Hematopoietic multipotent progenitor cell treated with erythropoietin and hydrocortisone succinate and interleukin-3 and kit ligand, for 6 days (in vitro differentiated cells): Measurements from ENCODE around the gene PFKFB4.
"Not testable (repeated sequence)": the region's sequence is repeated elsewhere in the genome, so short reads cannot be mapped to it uniquely, and the experiment has no call there.

Experiments
- DNase-seq: peaks from one replicate; pipeline ENCODE4 v3.0.0-alpha.2; 2015

PFKFB4 gene

GRCh38 chr3:48558493-48559134, 2.0 kb upstream of the PFKFB4 start:
- peak; percentile 55 for DNase-seq

DNA sequence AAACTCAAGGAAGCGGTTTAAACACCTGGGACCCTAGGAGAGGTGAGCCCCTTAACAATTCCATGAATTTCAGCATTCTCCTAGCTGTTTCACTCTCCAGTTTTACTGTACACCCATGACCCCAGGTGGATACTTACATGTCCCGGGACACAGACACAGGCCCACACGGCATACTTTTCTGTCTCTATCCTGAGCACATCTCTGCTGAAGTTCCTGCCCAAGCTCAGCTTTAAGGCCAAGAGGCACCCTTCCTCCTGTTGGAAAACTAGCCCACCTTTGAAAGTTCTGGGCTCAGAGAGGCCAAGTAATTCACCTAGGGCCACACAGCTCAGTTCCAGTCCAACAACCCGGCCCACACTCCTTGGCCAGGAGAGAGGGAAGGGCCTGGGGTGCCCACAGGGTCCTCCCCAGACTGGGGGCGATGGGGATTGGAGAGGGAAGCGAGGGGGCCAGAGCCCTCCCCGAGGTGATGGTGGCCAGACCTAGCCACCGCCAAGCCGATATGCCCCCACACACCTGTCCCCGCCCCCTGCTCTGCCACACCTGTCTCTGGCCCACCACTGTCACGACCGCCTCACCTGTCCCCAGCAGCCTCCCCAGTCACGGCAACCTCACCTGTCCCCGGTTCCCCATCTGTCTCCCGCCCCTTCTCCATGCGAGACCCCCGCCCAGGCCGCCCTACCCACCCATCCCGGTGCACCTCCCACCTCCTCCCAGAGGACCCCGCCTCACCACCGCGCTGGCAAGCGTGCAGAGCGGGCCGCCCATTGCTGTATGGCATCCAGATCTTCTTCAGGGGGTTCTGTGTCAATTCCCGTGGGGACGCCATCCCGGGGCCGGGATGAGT, 431 bp downstream of the PFKFB4 start:
- DNase-seq: peak; percentile 27

DNA sequence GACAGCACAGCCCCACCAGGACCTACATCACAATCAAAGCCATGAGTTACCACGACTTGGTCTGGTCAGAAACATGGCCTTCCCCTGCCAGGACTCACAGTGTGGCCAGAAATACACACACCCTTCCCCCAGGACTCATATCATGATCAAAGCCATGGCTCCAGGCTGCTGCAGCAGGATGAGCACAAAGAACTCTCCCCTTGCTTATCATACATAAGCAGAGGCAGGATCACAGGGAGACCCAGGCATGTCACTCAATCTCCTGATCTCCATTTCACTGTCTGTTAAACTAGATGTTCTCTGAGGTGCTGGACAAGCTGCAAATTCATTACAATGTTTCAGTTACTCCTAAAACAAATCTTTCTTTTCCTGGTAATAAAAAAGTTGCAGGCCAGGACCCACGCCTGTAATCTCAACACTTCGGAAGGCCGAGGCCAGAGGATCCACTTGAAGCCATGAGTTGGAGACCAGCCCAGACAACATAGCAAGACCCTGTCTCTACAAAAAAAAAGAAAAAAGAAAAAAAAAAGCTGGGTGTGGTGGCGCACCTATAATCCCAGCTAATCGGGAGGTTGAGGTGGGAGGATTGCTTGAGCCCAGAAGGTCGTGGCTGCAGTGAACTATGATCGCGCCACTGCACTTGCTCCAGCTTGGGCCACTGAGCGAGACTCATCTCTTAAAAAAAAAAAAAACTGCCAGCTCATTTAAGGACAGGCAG, 1.2 kb downstream of the PFKFB4 start:
- peak; percentile 92 for DNase-seq

- DNase-seq: no peak
Measured at GRCh38 chr3:48553886-48554845, 2.4 kb downstream of the PFKFB4 start.

GRCh38 chr3:48553361-48553760, 3.2 kb downstream of the PFKFB4 start:
- DNase-seq: no peak

DNA sequence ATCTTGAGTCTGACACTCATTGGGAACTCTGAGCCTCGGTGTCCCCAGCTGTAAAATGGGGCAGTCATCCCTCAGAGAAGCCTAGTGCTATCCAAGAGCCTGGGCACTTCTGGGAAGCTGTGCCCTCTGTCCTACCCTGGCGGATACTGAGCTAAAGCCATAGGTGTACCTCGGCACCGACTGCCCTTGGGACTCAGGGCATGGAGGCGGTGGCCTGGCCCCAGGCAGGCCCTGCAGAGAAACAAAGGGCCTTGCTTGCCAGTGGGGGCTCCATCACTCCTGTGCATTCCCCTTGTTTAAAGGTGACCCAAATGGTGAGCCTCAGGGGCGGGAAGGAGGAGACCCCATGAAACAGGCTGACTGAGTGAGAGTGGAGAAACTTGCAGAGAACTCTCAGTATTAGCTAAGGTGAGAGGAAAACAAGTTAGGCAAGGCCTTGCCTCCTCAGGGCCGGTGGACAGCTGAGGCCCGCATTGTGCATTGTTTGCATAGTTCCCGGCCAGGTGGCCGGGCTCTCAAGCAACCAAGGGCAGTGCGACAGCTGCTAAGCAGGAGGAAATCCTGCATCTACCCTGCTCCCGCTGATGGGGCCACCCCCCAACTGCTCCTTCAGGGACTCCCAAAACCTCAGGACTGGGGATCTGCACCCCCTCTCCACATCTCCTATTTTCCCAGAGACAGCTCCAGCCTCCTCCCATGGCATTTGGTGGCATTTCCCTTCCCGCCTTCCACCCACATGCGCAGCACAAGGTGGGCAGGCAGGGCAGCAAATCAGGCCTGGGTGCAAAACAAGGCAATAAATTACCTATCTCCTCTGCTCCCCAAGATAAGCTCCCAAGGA, 4.3 kb downstream of the PFKFB4 start:
- DNase-seq: no peak

GRCh38 chr3:48551651-48552050, 5.0 kb downstream of the PFKFB4 start:
- DNase-seq: not testable (repeated sequence)

DNA sequence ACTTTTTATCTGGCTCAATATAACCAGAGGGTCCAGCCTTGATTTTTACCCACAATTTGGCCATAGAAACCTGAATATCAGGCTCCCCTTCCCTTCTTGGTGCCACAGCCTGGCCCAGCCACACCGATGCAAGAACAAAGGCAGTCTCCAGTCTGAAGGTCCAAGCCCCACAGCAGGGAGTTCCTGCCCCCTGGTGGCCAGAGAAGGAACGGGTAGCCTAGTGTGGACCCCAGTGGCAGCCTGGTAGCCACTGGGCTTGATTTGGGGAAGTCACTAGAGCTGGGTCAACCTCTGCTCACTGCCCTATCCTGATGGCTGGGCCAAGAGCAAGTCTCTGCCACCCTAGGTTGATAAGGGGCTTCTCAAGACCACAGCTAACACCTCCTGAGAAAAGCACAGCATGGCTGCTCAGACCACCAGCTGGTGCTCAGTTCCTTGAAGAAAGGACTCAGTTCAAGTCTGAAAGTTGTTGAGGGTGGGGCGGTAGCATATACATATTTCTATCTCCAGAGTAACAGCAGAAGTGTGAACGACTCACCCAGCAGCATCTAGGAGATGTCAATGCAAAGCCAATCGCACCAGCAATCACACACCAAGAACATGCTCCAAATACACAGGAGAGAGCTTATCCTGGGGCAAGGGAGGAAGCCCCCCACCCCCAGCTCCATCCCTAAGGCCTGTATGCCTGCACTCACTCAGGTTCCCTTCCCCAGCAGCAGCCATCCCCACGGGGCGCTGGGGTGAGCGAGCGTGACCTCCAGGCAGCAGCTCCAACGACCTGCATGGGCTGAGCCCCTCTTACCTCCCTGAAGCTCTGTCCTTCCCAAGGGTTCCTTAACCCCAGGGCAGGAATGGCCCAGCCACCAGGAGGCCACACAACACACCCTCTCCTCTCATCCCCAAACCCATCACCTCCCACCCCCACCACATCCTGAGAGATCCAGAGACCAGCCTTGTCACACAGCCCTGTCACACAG, 7.6 kb downstream of the PFKFB4 start:
- peak; percentile 91 for DNase-seq

DNA sequence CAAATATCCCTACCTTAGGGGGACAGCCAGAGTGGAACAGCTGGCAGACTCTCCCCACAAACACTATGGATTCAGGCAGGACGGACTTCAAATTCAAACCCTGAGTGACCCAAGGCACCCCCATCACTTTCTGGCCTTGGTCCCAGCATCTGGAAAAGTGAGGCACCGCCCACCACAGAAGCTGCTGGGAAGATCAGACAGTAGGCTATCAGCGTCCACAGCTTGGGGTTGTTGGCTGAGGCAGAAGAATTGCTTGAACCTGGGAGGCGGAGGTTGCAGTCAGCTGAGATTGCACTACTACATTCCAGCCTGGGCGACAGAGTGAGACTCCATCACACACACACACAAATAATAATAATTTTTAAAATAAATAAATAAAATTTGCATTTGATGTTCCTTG, 8.5 kb downstream of the PFKFB4 start:
- DNase-seq: peak; percentile 71

DNA sequence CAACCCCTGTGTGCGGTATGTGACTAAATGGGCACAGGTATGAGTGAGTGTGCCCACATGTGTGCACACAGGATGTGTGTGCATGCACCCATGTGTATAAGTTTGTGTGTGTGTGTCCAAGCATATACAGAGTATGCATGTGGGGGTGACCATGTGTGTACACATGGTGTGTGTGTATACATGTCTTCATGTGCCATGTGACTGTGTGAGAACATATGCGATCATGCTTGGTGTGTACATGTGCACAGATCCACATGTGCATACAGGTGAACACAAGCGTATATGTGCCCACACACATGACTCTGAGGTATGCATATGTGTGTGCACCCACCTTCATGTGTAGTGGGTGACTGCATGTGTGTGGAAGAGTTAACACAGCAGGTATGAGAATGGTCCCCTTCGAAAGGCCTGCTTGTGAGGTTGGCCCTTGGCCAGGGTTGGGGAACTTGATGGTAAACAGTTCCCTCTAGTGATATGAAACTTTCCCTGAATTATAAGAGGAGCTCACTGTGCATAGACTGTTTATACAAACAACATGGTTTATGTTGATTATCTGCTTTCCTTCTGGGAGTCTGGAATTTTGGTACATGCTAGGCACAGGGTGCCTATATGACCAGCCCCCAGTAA, 10.3 kb downstream of the PFKFB4 start:
- DNase-seq: peak; percentile 45

DNA sequence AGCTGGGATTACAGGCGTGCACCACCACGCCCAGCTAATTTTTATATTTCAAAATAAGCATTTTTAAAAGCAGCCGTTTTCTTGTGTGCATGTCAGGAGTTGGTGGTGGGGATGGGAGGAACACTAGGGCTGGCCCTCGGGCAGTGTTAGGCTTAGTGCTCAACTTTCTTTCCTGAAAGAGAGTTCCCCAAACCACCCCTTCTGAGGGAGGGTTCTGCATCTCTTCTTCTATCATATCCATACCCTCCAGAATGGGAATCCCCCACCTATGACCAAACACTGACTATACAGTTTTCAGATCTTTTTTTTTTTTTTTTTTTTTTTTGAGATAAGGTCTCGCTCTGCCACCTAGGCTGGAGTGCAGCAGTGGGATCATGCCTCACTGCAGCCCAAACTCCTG, 12.5 kb downstream of the PFKFB4 start:
- no peak for DNase-seq

DNA sequence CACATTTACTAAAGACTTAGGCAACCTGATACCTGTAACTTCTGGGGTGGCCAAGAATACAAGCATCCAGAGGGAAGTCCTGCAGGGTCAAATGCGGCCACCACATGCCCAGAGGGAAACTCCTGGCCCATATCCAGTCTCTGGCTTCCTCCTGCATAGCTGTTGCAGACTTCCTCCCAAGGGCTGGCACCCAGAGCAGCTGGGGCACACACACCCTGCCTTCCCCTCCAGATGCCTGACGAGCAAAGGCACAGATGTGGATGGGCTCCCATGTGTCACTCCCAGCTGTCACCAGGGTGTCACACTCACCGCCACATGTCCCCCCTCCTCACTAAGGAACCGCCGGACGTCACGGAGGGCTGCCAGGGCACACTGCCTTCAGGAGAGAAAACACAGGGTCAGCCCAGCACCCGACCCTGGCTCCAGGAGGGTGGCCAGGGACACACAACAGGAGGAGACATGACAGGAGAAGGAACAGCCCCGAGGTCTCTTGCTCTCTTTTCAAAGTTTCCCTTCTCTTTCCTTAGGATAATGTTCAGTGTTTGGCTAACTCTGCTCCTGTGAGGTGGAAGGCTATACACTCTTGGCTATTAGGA, 13.2 kb downstream of the PFKFB4 start:
- DNase-seq: peak; percentile 27

DNA sequence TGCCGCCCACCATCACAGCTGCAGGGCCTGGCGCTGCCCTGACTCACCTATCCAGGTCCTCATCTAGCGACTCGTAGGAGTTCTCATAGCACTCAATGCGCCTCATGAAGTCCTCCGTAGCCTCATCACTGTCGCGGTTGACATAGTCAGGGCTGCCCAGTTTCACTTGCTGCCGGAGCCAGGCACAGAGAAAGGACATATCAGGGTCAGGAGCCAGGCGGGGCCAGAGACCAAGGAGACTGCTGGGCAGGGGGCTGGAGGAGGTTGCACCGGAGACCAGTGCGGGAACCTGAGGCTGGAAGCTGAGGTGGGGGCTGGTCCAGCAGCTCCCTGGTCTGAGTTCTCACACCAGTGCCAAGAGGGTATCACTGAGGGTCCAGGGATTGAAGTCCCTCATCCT, 18.2 kb downstream of the PFKFB4 start:
- DNase-seq: no peak

GRCh38 chr3:48536785-48537184, 19.8 kb downstream of the PFKFB4 start:
- DNase-seq: no peak

DNA sequence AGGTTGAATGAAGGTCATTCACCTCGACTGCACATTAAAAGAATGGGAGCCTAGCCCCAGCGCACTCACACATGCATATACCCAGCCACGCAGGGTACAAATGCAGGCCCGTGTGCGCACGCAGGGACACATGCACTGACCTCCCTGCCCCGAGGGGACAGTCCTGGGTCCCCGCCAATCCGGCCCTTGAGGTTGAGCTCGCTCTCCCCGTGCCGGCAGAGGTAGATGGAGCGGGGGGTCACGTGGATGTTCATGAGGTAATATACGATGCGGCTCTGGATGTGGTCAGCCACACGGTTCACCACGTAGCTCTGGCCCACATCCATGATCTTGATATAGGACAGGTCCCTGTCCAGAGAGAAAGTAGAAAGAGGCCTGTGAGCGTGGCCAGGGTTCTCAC, 20.5 kb downstream of the PFKFB4 start:
- DNase-seq: no peak

GRCh38 chr3:48535578-48535977, 21.0 kb downstream of the PFKFB4 start:
- no peak for DNase-seq

DNA sequence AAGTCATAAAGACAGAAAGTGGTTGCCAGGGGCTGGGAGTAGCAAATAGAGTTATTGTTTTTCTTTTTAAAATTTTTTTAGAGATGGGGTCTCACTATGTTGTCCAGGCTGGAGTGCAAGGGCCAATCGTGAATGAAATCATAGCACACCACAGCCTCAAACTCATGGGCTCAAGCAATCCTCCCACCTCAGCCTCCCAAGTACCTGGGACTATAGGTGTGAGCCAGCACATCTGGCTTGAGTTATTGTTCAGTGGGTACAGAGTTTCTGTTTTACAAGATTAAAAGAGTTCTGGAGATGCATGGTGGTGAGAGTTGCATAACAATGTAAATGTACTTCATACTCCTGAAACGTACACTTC, 23.6 kb downstream of the PFKFB4 start:
- no peak for DNase-seq

GRCh38 chr3:48532271-48532976, 24.2 kb downstream of the PFKFB4 start:
- DNase-seq: no peak

DNA sequence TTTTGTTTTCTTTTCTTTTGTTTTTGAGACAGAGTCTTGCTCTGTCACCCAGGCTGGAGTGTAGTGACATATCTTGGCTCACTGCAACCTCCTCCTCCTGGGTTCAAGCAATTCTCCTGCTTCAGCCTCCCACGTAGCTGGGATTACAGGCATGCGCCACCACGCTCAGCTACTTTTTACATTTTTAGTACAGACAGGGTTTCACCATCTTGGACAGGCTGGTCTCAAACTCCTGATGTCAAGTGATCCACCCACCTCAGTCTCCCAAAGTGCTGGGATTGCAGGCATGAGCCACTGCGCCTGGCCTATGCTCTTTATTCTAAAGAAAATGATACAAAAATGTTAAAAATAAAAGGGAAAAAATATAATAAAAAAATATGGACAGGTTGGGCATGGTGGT, 25.9 kb downstream of the PFKFB4 start:
- DNase-seq: not testable (repeated sequence)
